K562 treated with DMSO at 1 percent for 48 hours (cell line): Measurements from ENCODE around the gene SBK3. TPM values are rescaled to one million over a fixed set of nuclear protein-coding genes. Genes with fewer than 3 reads are reported as not detected.

ENCODE experiments used
- total RNA-seq: library from RNA; unstranded; fragments of 300-600 nt; gene quantifications from 2 replicates; pipeline ENCODE4 v1.2.3, GENCODE V29; 2022; ENCODE audit warnings: low replicate concordance; ENCODE audit errors: extremely low read depth

Gene SBK3, protein sequence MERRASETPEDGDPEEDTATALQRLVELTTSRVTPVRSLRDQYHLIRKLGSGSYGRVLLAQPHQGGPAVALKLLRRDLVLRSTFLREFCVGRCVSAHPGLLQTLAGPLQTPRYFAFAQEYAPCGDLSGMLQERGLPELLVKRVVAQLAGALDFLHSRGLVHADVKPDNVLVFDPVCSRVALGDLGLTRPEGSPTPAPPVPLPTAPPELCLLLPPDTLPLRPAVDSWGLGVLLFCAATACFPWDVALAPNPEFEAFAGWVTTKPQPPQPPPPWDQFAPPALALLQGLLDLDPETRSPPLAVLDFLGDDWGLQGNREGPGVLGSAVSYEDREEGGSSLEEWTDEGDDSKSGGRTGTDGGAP
- total RNA-seq, result not detected in 2 replicates

DNA sequence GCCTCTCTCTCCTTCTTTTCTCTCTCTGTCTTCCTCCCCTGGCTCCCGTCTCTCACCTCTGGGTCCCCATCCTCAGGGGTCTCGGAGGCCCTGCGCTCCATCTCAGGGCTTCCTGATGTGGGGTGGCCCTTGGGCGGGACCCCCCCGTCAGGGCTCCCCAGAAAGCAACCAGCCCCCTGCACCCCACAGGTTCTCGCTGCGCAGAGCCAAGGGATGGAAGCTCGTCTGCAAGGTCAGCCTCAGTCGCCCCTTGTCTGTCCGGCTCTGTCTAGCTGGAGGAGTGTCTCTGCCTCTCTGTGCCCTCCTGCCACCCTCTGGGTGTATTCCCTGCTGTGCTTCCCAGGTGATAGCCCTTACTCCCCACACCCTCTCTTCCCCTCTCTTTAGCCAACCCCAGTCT, at the start of gene SBK3:
SBK3 (minus strand) TSS at position 101 of the 400 bp plus-strand sequence; CDS start at position 101, 0 bp downstream.

DNA sequence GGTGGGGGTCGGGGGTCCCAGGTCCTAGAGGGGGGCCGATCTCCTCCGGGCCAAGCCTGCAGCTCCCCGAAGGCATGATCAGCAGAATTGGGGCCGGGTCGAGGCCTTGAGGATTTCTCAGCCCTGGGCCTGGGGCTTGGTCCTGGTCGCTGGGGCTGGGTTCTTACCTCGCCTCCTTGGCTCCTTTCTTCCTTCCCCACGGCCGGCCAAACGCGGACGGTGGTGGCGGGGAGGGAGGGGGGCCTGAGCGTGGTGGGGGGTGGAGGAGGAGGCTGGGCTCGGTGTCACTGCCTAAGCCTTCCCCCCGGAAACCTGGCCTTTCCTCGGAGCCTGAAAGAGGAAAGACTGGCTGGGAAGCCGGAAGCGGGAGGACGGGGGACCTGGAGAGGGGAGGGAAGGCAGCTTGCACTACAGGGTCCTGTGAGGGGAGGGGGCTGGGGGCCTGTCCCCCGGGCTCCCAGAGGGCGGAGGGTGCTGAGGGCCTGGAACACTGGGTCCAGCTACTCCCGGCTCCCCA, 35.3 kb upstream of the SBK3 start, which contains the start of gene ZNF579:
ZNF579 (minus strand) TSS at position 221 of the 517 bp plus-strand sequence. CDS start 1,209 bp downstream, outside the sequence.

DNA sequence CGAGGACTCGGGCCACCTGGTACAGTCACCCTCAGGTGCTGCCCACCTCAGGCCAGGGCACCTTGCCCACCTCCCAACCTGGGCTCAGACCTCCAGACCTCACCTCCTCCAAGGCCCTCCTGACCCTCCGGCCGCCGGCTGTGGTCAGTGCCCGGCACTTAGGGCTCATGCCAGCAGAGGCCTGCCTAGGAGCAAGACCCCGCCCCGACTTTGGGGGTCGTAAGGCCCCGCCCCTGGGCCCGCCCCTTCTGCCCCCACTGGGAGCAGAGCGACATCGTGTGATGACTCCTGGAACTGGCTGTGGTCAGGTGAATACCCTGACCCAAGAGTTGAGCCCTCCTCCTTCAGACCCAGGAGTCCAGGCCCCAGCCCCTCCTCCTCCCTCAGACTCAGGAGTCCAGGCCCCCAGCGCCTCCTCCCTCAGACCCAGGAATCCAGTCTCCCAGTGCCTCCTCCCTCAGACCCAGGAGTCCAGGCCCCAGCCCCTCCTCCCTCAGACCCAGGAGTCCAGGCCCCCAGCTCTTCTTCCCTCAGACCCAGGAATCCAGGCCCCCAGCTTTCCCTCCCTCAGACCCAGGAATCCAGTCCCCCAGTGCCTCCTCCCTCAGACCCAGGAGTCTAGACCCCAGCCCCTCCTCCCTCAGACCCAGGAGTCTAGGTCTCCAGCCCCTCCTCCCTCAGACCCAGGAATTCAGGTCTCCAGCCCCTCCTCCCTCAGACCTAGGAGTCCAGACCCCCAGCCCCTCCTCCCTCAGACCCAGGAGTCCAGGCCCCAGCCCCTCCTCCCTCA, 8.2 kb downstream of the SBK3 start, which contains the start of gene SBK2:
SBK2 (minus strand) TSS at position 183 of the 790 bp plus-strand sequence. CDS start 839 bp downstream, outside the sequence.

Other genes with a start within 250 kb of the SBK3 start
- not detected in 2 replicates for gene TMEM150B, start 220.2 kb downstream of the SBK3 start, total RNA-seq
- gene KMT5C, start 205.7 kb downstream of the SBK3 start, total RNA-seq, result not detected in 2 replicates
- not detected in 2 replicates for gene COX6B2, start 190.8 kb downstream of the SBK3 start, total RNA-seq
- gene GARIN5B, start 182.3 kb downstream of the SBK3 start, total RNA-seq, result not detected in 2 replicates
- not detected in 2 replicates for gene IL11, start 175.1 kb downstream of the SBK3 start, total RNA-seq
- gene TMEM190, start 168.7 kb downstream of the SBK3 start, total RNA-seq, result not detected in 2 replicates
- gene TMEM238, start 161.3 kb downstream of the SBK3 start, total RNA-seq, result not detected in 2 replicates
- gene RPL28, start 159.6 kb downstream of the SBK3 start, total RNA-seq, result 4,209 and 5,908 TPM in 2 replicates
- 2,967 TPM in 1 of 2 replicates, not detected in the other for gene UBE2S, start 137.8 kb downstream of the SBK3 start, total RNA-seq
- gene SHISA7, start 102.2 kb downstream of the SBK3 start, total RNA-seq, result not detected in 2 replicates
- gene ISOC2, start 83.9 kb downstream of the SBK3 start, total RNA-seq, result not detected in 2 replicates
- not detected in 2 replicates for gene C19orf85, start 80.8 kb downstream of the SBK3 start, total RNA-seq
- not detected in 2 replicates for gene ZNF628, start 68.9 kb downstream of the SBK3 start, total RNA-seq
- not detected in 2 replicates for gene NAT14, start 60.4 kb downstream of the SBK3 start, total RNA-seq
- gene SSC5D, start 57.1 kb downstream of the SBK3 start, total RNA-seq, result not detected in 2 replicates
- not detected in 2 replicates for gene SBK2, start 8.4 kb downstream of the SBK3 start, total RNA-seq
- not detected in 2 replicates for gene ZNF579, start 35.3 kb upstream of the SBK3 start, total RNA-seq
- not detected in 2 replicates for gene FIZ1, start 54.0 kb upstream of the SBK3 start, total RNA-seq
- gene ZNF524, start 54.7 kb upstream of the SBK3 start, total RNA-seq, result not detected in 2 replicates
- not detected in 2 replicates for gene ZNF865, start 60.1 kb upstream of the SBK3 start, total RNA-seq
- not detected in 2 replicates for gene ZNF784, start 79.0 kb upstream of the SBK3 start, total RNA-seq
- not detected in 2 replicates for gene ZNF580, start 95.5 kb upstream of the SBK3 start, total RNA-seq
- not detected in 2 replicates for gene ZNF581, start 98.1 kb upstream of the SBK3 start, total RNA-seq
- gene CCDC106, start 102.7 kb upstream of the SBK3 start, total RNA-seq, result not detected in 2 replicates
- not detected in 2 replicates for gene U2AF2, start 109.5 kb upstream of the SBK3 start, total RNA-seq
- not detected in 2 replicates for gene EPN1, start 129.7 kb upstream of the SBK3 start, total RNA-seq
- gene NLRP9, start 192.9 kb upstream of the SBK3 start, total RNA-seq, result not detected in 2 replicates
- gene RFPL4A, start 213.6 kb upstream of the SBK3 start, total RNA-seq, result not detected in 2 replicates
- gene RFPL4AL1, start 223.6 kb upstream of the SBK3 start, total RNA-seq, result not detected in 2 replicates